HG03571 (cell line): ENCODE measurements around the gene DIP2C.
"Not testable (repeated sequence)": the region's sequence is repeated elsewhere in the genome, so short reads cannot be mapped to it uniquely, and the experiment has no call there.

Experiments
- ATAC-seq: cut with Tn5 transposase; IDR thresholded peaks from one replicate; pipeline ENCODE4 v1.9.1; 2021; ENCODE audit not compliant: unreplicated experiment

DIP2C gene

GRCh38 chr10:459743-460142 lies 229.7 kb downstream of the DIP2C start:
- no peak for ATAC-seq

GRCh38 chr10:458421-458851 lies 231.0 kb downstream of the DIP2C start:
- no peak for ATAC-seq

GRCh38 chr10:456486-456885 lies 233.0 kb downstream of the DIP2C start:
- no peak for ATAC-seq

GRCh38 chr10:454860-455259 lies 234.6 kb downstream of the DIP2C start:
- no peak for ATAC-seq

- no peak for ATAC-seq
These were observed 235.8 kb downstream of the DIP2C start for GRCh38 chr10:453647-454046.

- no peak for ATAC-seq
These were observed 236.7 kb downstream of the DIP2C start for GRCh38 chr10:452512-453426.

GRCh38 chr10:451856-452255 lies 237.6 kb downstream of the DIP2C start:
- ATAC-seq: no peak

- no peak for ATAC-seq
These were observed 238.4 kb downstream of the DIP2C start for GRCh38 chr10:451021-451471.

- no peak for ATAC-seq
These were observed 239.0 kb downstream of the DIP2C start for GRCh38 chr10:450463-450862.

- not testable (repeated sequence) for ATAC-seq
These were observed 240.1 kb downstream of the DIP2C start for GRCh38 chr10:449331-449730.

GRCh38 chr10:443459-443858 lies 246.0 kb downstream of the DIP2C start:
- ATAC-seq: no peak

- no peak for ATAC-seq
These were observed 247.3 kb downstream of the DIP2C start for GRCh38 chr10:442209-442608.

- no peak for ATAC-seq
These were observed 247.8 kb downstream of the DIP2C start for GRCh38 chr10:441659-442058.

GRCh38 chr10:440127-440526 lies 249.3 kb downstream of the DIP2C start:
- no peak for ATAC-seq

- no peak for ATAC-seq
These were observed 251.6 kb downstream of the DIP2C start for GRCh38 chr10:437698-438490.

- no peak for ATAC-seq
These were observed 252.4 kb downstream of the DIP2C start for GRCh38 chr10:436911-437665.

- no peak for ATAC-seq
These were observed 253.3 kb downstream of the DIP2C start for GRCh38 chr10:436013-436697.

GRCh38 chr10:435397-435796 lies 254.1 kb downstream of the DIP2C start:
- ATAC-seq: no peak

- no peak for ATAC-seq
These were observed 259.8 kb downstream of the DIP2C start for GRCh38 chr10:429696-430095.

GRCh38 chr10:427761-428519 lies 261.5 kb downstream of the DIP2C start:
- ATAC-seq: no peak
